Suprapubic skin (tissue), 4 donors: ENCODE data around the gene STUM.

Experiments
- EP300 ChIP-seq: sonication (generic); formaldehyde crosslinking; IDR thresholded peaks from one replicate; pipeline ENCODE4 v1.6.1; 2017; ENCODE audit warnings: antibody characterized with exemption
- POLR2A ChIP-seq, 2 donors: fragments of 450-650 bp; IDR thresholded peaks; one replicate each; pipeline ENCODE4 v1.6.1; 2017; ENCODE audit warnings: antibody characterized with exemption in 2 of 2, mild to moderate bottlenecking in 2 of 2, moderate library complexity in 2 of 2
- POLR2AphosphoS5 ChIP-seq, 3 donors: sonication (generic); formaldehyde crosslinking; IDR thresholded peaks; one replicate each; pipeline ENCODE4 v1.6.1; 2017; ENCODE audit warnings: antibody characterized with exemption in 3 of 3
- TF ChIP-seq, protein P1 (sequence below), 2 donors: fragments of 200-600 bp in 1 of 2; fragments of 450-650 bp in 1 of 2; sonication (generic) in 1 of 2; IDR thresholded peaks; one replicate each; pipeline ENCODE4 v1.5.1; 2016 to 2019; ENCODE audit warnings: antibody characterized with exemption in 2 of 2, mild to moderate bottlenecking in 1 of 2, moderate library complexity in 1 of 2

GRCh38 chr1:226604560-226605317, 56.2 kb downstream of the STUM start:
- TF ChIP-seq, protein P1, sequence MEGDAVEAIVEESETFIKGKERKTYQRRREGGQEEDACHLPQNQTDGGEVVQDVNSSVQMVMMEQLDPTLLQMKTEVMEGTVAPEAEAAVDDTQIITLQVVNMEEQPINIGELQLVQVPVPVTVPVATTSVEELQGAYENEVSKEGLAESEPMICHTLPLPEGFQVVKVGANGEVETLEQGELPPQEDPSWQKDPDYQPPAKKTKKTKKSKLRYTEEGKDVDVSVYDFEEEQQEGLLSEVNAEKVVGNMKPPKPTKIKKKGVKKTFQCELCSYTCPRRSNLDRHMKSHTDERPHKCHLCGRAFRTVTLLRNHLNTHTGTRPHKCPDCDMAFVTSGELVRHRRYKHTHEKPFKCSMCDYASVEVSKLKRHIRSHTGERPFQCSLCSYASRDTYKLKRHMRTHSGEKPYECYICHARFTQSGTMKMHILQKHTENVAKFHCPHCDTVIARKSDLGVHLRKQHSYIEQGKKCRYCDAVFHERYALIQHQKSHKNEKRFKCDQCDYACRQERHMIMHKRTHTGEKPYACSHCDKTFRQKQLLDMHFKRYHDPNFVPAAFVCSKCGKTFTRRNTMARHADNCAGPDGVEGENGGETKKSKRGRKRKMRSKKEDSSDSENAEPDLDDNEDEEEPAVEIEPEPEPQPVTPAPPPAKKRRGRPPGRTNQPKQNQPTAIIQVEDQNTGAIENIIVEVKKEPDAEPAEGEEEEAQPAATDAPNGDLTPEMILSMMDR (IDR thresholded peaks at IDR 0.05): no peak
- TF ChIP-seq POLR2AphosphoS5 (IDR thresholded peaks at IDR 0.05) (no peak), POLR2A (IDR thresholded peaks at IDR 0.05) (no peak), EP300 (no peak)
